B cell (primary cell): Measurements from ENCODE around the gene IGHMBP2.

Experiments used
- EZH2 ChIP-seq: IDR thresholded peaks from 2 replicates; pipeline ENCODE4 v1.6.1; 2012; ENCODE audit warnings: borderline replicate concordance, low read depth, mild to moderate bottlenecking, moderate library complexity, low read length; ENCODE audit not compliant: insufficient read depth, poor library complexity, severe bottlenecking
- TF ChIP-seq, protein P1 (sequence below): fragments of 200-600 bp; IDR thresholded peaks from one replicate; pipeline ENCODE4 v1.8.0; 2022; ENCODE audit warnings: antibody characterized with exemption, mild to moderate bottlenecking

DNA sequence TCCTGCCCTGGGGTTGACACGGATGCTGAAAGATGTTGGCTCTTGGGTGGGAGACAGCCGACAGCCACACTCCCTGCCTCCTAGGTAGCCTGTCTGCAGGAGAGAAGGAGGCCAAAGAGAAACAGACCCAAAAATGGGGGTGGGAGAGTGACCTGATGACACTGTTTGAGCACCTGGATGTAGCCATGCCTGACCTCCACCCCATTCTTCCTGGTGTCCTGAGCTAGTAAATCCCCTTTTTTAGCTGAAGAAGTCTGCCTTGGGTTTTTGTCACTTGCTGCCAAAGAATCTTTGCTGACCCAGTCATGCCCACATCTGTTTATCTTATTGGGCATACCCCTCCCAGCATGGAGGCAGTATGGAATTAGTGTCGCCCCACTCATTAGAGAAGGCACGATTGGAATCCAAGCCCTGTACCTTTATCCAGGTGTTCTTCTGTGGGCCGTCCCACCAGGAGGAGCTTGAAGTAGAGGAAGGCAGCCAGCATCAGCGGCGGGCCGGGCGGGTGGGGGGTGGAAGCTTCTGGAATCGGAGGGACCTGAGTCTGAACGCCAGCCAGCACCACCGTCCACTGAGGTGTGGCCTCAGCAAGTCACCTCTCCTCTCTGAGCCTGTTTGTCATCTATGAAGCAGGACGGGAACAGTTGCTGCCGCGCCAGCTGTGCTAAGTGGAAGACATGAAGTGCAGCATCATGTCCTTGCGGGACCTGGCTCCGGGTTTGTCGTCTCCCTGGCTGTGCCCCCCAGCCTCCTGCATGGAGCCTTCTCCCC, 37.8 kb downstream of the IGHMBP2 start:
- TF ChIP-seq, protein P1, sequence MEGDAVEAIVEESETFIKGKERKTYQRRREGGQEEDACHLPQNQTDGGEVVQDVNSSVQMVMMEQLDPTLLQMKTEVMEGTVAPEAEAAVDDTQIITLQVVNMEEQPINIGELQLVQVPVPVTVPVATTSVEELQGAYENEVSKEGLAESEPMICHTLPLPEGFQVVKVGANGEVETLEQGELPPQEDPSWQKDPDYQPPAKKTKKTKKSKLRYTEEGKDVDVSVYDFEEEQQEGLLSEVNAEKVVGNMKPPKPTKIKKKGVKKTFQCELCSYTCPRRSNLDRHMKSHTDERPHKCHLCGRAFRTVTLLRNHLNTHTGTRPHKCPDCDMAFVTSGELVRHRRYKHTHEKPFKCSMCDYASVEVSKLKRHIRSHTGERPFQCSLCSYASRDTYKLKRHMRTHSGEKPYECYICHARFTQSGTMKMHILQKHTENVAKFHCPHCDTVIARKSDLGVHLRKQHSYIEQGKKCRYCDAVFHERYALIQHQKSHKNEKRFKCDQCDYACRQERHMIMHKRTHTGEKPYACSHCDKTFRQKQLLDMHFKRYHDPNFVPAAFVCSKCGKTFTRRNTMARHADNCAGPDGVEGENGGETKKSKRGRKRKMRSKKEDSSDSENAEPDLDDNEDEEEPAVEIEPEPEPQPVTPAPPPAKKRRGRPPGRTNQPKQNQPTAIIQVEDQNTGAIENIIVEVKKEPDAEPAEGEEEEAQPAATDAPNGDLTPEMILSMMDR, result no peak
- no peak for TF ChIP-seq EZH2
